ENCODE measurements around the gene SORL1-AS1.

DNA sequence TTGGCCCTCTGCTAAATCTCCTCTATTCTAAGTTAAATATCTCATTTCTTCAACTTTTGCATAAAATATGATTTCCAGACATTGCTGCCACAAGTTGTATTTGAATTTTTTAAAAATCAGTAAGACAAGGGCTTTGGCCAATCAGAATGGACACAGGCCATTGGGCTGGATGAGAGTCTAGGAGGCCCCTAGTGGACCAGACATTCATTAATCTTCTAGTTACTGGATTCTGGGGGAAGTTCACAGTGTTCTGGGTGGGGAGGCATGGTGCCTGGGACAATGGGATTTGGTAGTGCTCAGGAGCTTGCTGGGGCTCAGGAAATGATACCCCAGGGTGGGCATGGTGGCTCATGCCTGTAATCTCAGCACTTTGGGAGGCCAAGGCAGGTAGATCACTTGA, 13.0 kb downstream of the SORL1-AS1 start:
- TF ChIP-seq POLR2AphosphoS5 (IDR thresholded peaks at IDR 0.05; ENCODE audit: low read depth, low read length) (no peak), POLR2A (IDR thresholded peaks at IDR 0.05; ENCODE audit: low read depth, low read length) (no peak), TAF1 (IDR thresholded peaks at IDR 0.05; ENCODE audit: borderline replicate concordance, low read depth, low read length) (no peak)

All from GM12892 (cell line).